ENCODE results near the gene IFNA17.
"Not testable (repeated sequence)": the region's sequence is repeated elsewhere in the genome, so short reads cannot be mapped to it uniquely, and the experiment has no call there.

IFNA17 gene

DNA sequence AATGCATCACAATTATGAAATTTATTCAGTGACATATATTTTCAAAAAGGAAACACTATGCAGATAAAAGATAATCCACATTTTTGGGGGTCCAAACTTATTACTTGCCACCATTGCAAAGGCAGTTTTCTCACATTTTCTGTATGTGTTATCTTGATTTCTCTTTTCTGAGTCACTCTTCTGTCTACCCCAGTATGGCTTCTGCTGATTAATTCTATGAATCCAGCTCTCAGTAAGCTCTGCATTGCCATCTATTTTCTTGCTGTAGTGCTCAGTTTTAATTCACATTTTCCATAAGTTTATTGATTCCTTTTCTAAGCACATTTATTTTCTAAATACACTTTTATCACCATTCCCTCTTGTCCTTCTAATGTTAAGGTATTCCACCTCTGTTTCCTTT, 22.8 kb downstream of the IFNA17 start:
- no peaks in the 10 kb centered on the region for H3K36me3 ChIP-seq (ENCODE audit: control insufficient read depth, low read depth, low read length)
- no peaks in the 10 kb centered on the region for H3K9me3 ChIP-seq (ENCODE audit: control insufficient read depth, low read depth, low read length)
- H3K4me1 ChIP-seq (ENCODE audit: control insufficient read depth, low read depth, low read length) = no peaks in the 10 kb centered on the region
- H3K27me3 ChIP-seq (ENCODE audit: control insufficient read depth, insufficient read depth, low read length) = no peaks in the 10 kb centered on the region
- H3K4me3 ChIP-seq (ENCODE audit: low read length) = no peak overlapping the region
- no peak overlapping the region for H3K27ac ChIP-seq (ENCODE audit: low read length)
- H3K9ac ChIP-seq (ENCODE audit: low read length) = no peak overlapping the region

DNA sequence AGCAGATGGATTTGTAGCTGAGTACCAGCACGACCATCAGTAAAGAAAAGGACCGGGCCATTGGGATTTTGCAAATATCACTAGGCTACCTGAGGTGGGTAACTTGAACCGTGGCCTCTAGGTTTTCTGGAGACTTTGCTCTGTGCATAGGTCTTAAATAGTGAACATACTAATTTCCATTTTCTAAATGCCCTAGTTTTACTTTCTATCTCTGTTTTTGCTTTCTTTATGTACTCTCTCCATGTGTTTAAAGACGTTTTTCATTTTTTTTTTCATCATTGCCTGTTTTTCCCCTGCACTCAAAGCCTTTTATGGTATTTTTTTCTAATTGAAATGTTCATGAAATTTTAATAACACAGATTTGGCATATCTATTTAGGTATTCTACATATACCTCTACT, 25.9 kb downstream of the IFNA17 start, which contains the start of gene IFNA7:
Gene IFNA7 (minus strand): TSS at position 101 of the 400 bp plus-strand sequence. CDS start 40 bp downstream, at position 61.
- H3K27ac ChIP-seq (ENCODE audit: low read length); H3K36me3 ChIP-seq (ENCODE audit: control insufficient read depth, low read depth, low read length); H3K4me1 ChIP-seq (ENCODE audit: control insufficient read depth, low read depth, low read length); H3K27me3 ChIP-seq (ENCODE audit: control insufficient read depth, insufficient read depth, low read length); H3K4me3 ChIP-seq (ENCODE audit: low read length); H3K9me3 ChIP-seq (ENCODE audit: control insufficient read depth, low read depth, low read length); H3K9ac ChIP-seq (ENCODE audit: low read length): not testable (repeated sequence)

DNA sequence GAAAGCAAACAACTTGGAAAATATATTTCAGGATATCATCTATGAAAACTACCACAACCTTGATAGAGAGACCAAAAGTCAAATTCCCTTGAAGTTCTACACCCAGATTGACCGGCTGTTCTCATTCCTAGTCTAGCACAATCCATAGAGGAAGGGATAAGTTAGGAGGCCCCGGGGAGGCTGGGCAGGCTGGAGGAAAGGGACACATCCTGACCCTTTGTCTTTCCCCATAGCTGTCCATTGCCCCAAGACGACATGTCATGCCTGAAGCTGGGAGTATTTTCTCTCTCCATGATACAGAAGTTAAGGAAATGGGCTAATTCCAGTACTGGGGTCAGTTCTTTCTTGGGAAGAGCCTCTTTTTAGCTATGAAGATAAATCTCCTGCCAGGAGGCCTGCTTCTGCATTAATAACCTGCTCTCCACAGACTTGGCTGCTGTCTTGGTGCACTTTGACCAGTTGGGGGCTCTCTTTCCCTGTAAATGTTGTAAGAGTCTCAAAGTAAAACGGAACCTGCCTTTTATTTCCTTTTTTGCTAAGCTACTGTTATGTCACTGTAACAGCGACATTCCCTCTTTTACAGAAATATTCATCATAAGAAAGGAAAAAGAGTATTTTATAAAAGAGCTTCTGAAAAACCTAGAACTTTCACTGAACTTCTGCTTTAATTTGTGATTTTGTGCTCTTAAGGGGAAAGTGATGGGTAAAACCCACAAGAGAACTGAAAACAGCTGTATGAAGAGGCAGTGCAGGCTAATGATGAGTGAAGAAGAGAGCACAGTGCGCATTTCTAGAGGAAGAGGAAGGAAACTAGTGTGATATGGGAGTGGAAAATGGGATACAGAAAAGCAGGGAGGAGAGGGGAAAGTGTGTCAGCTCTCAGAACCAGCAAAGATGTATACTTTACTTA, 32.9 kb downstream of the IFNA17 start:
- not testable (repeated sequence) for H3K4me1 ChIP-seq (ENCODE audit: control insufficient read depth, low read depth, low read length); H3K27me3 ChIP-seq (ENCODE audit: control insufficient read depth, insufficient read depth, low read length); H3K9me3 ChIP-seq (ENCODE audit: control insufficient read depth, low read depth, low read length); H3K36me3 ChIP-seq (ENCODE audit: control insufficient read depth, low read depth, low read length); H3K4me3 ChIP-seq (ENCODE audit: low read length); H3K9ac ChIP-seq (ENCODE audit: low read length); H3K27ac ChIP-seq (ENCODE audit: low read length)

DNA sequence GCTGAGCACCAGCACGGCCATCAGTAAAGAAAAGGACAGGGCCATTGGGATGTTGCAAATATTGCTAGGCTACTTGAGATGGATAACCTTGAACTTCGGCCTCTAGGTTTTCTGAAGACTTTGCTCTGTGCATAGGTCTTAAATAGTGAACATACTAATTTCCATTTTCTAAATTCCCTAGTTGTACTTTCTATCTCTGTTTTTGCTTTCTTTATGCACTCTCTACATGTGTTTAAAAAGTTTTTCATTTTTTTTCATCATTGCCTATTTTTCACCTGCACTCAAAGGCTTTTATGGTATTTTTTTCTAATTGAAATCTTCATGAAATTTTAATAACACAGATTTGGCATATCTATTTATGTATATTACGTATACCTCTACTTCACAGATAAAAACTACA, 40.5 kb downstream of the IFNA17 start, which contains the start of gene IFNA4:
Gene IFNA4 (minus strand): TSS at position 101 of the 400 bp plus-strand sequence. CDS start 56 bp downstream, at position 45.
- H3K4me3 ChIP-seq (ENCODE audit: low read length); H3K9ac ChIP-seq (ENCODE audit: low read length); H3K27ac ChIP-seq (ENCODE audit: low read length); H3K36me3 ChIP-seq (ENCODE audit: control insufficient read depth, low read depth, low read length); H3K4me1 ChIP-seq (ENCODE audit: control insufficient read depth, low read depth, low read length); H3K27me3 ChIP-seq (ENCODE audit: control insufficient read depth, insufficient read depth, low read length); H3K9me3 ChIP-seq (ENCODE audit: control insufficient read depth, low read depth, low read length): not testable (repeated sequence)

DNA sequence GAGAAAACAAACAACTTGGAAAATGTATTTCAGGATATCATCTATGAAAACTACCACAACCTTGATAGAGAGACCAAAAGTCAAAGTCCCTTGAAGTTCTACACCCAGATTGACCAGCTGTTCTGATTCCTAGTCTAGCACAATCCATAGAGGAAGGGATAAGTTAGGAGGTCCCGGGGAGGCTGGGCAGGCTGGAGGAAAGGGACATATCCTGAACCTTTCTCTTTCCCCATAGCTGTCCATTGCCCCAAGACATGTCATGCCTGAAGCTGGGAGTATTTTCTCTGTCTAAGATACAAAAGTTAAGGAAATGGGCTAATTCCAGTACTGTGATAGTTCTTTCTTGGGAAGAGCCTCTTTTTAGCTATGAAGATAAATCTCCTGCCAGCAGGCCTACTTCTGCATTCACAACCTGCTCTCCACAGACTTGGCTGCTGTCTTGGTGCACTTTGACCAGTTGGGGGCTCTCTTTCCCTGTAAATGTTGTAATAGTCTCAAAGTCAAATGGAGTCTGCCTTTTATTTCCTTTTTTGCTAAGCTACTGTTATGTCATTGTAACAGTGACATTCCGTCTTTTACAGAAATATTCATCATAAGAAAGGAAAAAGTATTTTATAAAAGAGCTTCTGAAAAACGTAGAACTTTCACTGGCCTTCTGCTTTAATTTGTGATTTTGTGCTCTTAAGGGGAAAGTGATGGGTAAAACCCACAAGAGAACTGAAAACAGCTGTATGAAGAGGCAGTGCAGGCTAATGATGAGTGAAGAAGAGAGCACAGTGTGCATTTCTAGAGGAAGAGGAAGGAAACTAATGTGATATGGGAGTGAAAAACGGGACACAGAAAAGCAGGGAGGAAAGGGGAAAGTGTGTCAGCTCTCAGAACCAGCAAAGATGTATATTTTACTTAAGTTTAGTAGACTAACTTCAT, 44.9 kb downstream of the IFNA17 start:
- not testable (repeated sequence) for H3K36me3 ChIP-seq (ENCODE audit: control insufficient read depth, low read depth, low read length); H3K9ac ChIP-seq (ENCODE audit: low read length); H3K4me1 ChIP-seq (ENCODE audit: control insufficient read depth, low read depth, low read length); H3K9me3 ChIP-seq (ENCODE audit: control insufficient read depth, low read depth, low read length); H3K4me3 ChIP-seq (ENCODE audit: low read length); H3K27me3 ChIP-seq (ENCODE audit: control insufficient read depth, insufficient read depth, low read length); H3K27ac ChIP-seq (ENCODE audit: low read length)
